CD4-positive, alpha-beta T cell treated with Interleukin-12 subunit alpha and Interleukin-12 subunit beta, for 1 hour (primary cell): ENCODE data around the gene CSNK1G1.
A peak's percentile ranks its signal among the peaks of the same experiment; 100 is the strongest.

ENCODE experiments used
- DNase-seq: peaks from one replicate; pipeline ENCODE4 v3.0.0-alpha.2; 2020

Gene CSNK1G1

GRCh38 chr15:64185146-64185911 is 170.6 kb downstream of the CSNK1G1 start:
- DNase-seq: no peak

- DNase-seq: no peak
Measured at GRCh38 chr15:64182859-64183370, 173.1 kb downstream of the CSNK1G1 start.

- DNase-seq: no peak
Measured at GRCh38 chr15:64180235-64180824, 175.6 kb downstream of the CSNK1G1 start.

- DNase-seq: no peak
Measured at GRCh38 chr15:64166102-64166890, 189.7 kb downstream of the CSNK1G1 start.

- no peak for DNase-seq
Measured at GRCh38 chr15:64164436-64164835, 191.5 kb downstream of the CSNK1G1 start.

- no peak for DNase-seq
Measured at GRCh38 chr15:64163659-64164362, 192.2 kb downstream of the CSNK1G1 start.

- peak; percentile 98 for DNase-seq
Measured at GRCh38 chr15:64162869-64163658, 192.9 kb downstream of the CSNK1G1 start, which contains the start of gene PPIB. Gene PPIB, minus strand, starts transcription at chr15:64163022. Its CDS starts 36 bp downstream, at chr15:64162986.

- no peak for DNase-seq
Measured at GRCh38 chr15:64162478-64162868, 193.5 kb downstream of the CSNK1G1 start.

- DNase-seq: no peak
Measured at GRCh38 chr15:64161688-64162477, 194.1 kb downstream of the CSNK1G1 start.

GRCh38 chr15:64158363-64159134 is 197.4 kb downstream of the CSNK1G1 start:
- DNase-seq: no peak

- no peak for DNase-seq
Measured at GRCh38 chr15:64157599-64158125, 198.3 kb downstream of the CSNK1G1 start.

- DNase-seq: no peak
Measured at GRCh38 chr15:64156652-64157331, 199.2 kb downstream of the CSNK1G1 start.

GRCh38 chr15:64155802-64156651 is 199.9 kb downstream of the CSNK1G1 start:
- no peak for DNase-seq

GRCh38 chr15:64153480-64154367 is 202.2 kb downstream of the CSNK1G1 start:
- DNase-seq: peak; percentile 90

GRCh38 chr15:64152507-64153387 is 203.2 kb downstream of the CSNK1G1 start:
- DNase-seq: no peak
